ENCODE measurements around the gene MS4A18.

The MS4A18 gene

DNA sequence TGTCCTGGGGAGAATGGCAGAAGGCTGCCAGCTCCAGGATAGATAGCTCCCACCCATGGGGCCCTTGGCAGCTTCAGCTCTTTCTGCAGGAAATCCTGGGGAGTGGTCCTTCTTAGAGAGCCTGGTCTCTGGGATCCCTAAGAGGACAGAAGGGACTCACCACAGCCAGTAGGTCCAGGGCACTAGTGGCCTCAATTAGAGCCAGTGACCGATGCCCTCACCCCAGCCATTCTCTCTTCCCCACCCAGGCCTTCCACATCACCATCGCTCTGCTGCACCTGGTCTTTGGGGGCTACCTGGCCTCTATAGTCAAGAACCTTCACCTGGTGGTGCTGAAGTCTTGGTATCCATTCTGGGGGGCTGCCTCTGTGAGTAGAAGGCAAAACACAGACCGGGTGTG is 66.2 kb downstream of the MS4A18 start:
- no peak for DNase-seq

- no peak for DNase-seq
These were observed 66.8 kb downstream of the MS4A18 start for GRCh38 chr11:60791153-60791933.

DNA sequence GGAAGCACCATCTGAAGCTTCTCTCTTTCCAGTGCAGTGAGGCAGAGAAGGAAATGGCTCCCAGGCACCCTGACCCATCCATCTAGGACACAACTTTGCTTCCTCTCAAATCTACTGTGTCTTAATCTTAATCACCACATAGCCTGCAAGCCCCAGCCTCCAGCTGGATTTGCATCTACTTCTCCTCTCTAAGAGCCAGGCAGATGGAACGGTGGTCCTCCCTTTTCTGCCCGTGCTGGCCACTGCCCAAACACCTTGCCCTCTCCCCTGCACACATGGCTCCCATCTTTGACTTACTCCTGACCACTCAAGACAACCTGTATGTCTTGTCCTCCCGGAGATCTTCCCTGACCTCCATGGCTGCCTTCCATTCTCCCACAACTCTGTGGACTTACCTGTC is 68.0 kb downstream of the MS4A18 start:
- no peak for DNase-seq
